Measurements from ENCODE around the gene NMT1. TPM values are rescaled to one million over a fixed set of nuclear protein-coding genes. Genes with fewer than 3 reads are reported as not detected.

The NMT1 gene
- total RNA-seq, 1 donor from 2014 or later, result 101 TPM

GRCh38 chr17:45136846-45137560 lies 75.9 kb downstream of the NMT1 start:
- Histone ChIP-seq H3K27ac (no peak overlapping the region), H2AFZ (replicated peaks) (no peak overlapping the region), H3K4me3 (no peak overlapping the region), H3K4me1 (peaks cover 18% of the 10 kb centered on the region), H3K4me2 (no peak overlapping the region), H3K79me2 (ENCODE audit: low read depth) (no peaks in the 10 kb centered on the region), H4K20me1 (ENCODE audit: low read depth) (no peaks in the 10 kb centered on the region), H3K9me3 (ENCODE audit: low read depth) (no peaks in the 10 kb centered on the region), H3K9ac (no peak overlapping the region), H3F3A (ENCODE audit: low read depth) (peaks cover 38% of the 10 kb centered on the region), H3K27me3 (no peaks in the 10 kb centered on the region), H3K36me3 (no peaks in the 10 kb centered on the region)
- Mint-ChIP-seq H3K27ac (no peak overlapping the region), H3K27me3 (ENCODE audit: insufficient read depth, low read depth) (peaks cover 4% of the 10 kb centered on the region), H3K4me1 (peaks cover 35% of the 10 kb centered on the region), H3K4me3 (peak overlapping the region; percentile 76), H3K36me3 (peaks cover 2% of the 10 kb centered on the region), H3K9me3 (peaks cover 4% of the 10 kb centered on the region)
- TF ChIP-seq EZH2phosphoT487 (IDR thresholded peaks at IDR 0.05) (no peak), CTCF (IDR thresholded peaks at IDR 0.05) (no peak), EZH2 (IDR thresholded peaks at IDR 0.05) (no peak)
- DNase-seq (ENCODE audit: low spot score), result no peak

- peaks cover 4% of the 10 kb centered on the region for H3K9me3 Mint-ChIP-seq
- no peak overlapping the region for H3K4me2 ChIP-seq
These were observed 76.6 kb downstream of the NMT1 start for GRCh38 chr17:45137561-45138305.

GRCh38 chr17:45138911-45139532 lies 77.9 kb downstream of the NMT1 start:
- no peaks in the 10 kb centered on the region for H3K36me3 ChIP-seq
- peak; percentile 71 for DNase-seq (ENCODE audit: low spot score)
- H3F3A ChIP-seq (ENCODE audit: low read depth), result peaks cover 41% of the 10 kb centered on the region

More at GRCh38 chr17:45137561-45138305, 76.6 kb downstream of the NMT1 start:
- TF ChIP-seq EZH2 (IDR thresholded peaks at IDR 0.05) (no peak), EZH2phosphoT487 (IDR thresholded peaks at IDR 0.05) (no peak), CTCF (IDR thresholded peaks at IDR 0.05) (no peak)
- H3K4me1 Mint-ChIP-seq, result peaks cover 36% of the 10 kb centered on the region
- no peaks in the 10 kb centered on the region for H3K36me3 ChIP-seq
- H3K27me3 ChIP-seq, result no peaks in the 10 kb centered on the region
- H3K27ac ChIP-seq, result no peak overlapping the region
- H3K27me3 Mint-ChIP-seq (ENCODE audit: insufficient read depth, low read depth), result peaks cover 6% of the 10 kb centered on the region
- peaks cover 38% of the 10 kb centered on the region for H3F3A ChIP-seq (ENCODE audit: low read depth)
- peaks cover 2% of the 10 kb centered on the region for H3K36me3 Mint-ChIP-seq
- H3K27ac Mint-ChIP-seq, result no peak overlapping the region
- no peaks in the 10 kb centered on the region for H3K79me2 ChIP-seq (ENCODE audit: low read depth)
- H4K20me1 ChIP-seq (ENCODE audit: low read depth), result no peaks in the 10 kb centered on the region
- no peak overlapping the region for H2AFZ ChIP-seq (replicated peaks)
- no peaks in the 10 kb centered on the region for H3K9me3 ChIP-seq (ENCODE audit: low read depth)
- H3K4me1 ChIP-seq, result peaks cover 18% of the 10 kb centered on the region
- no peak overlapping the region for H3K4me3 Mint-ChIP-seq
- no peak overlapping the region for H3K9ac ChIP-seq
- H3K4me3 ChIP-seq, result no peak overlapping the region
- peak; percentile 1 for DNase-seq (ENCODE audit: low spot score)

More at GRCh38 chr17:45138911-45139532, 77.9 kb downstream of the NMT1 start:
- H3K9ac ChIP-seq, result no peak overlapping the region
- no peak overlapping the region for H3K4me3 Mint-ChIP-seq
- TF ChIP-seq CTCF (IDR thresholded peaks at IDR 0.05), result no peak
- TF ChIP-seq EZH2phosphoT487 (IDR thresholded peaks at IDR 0.05), result no peak
- no peak overlapping the region for H3K27ac Mint-ChIP-seq
- H3K9me3 Mint-ChIP-seq, result peaks cover 4% of the 10 kb centered on the region
- H3K4me3 ChIP-seq, result no peak overlapping the region
- peaks cover 28% of the 10 kb centered on the region for H3K4me1 ChIP-seq
- no peaks in the 10 kb centered on the region for H3K27me3 ChIP-seq
- H4K20me1 ChIP-seq (ENCODE audit: low read depth), result no peaks in the 10 kb centered on the region
- peaks cover 45% of the 10 kb centered on the region for H3K4me1 Mint-ChIP-seq
- H3K27me3 Mint-ChIP-seq (ENCODE audit: insufficient read depth, low read depth), result peaks cover 9% of the 10 kb centered on the region
- no peaks in the 10 kb centered on the region for H3K36me3 Mint-ChIP-seq
- no peaks in the 10 kb centered on the region for H3K9me3 ChIP-seq (ENCODE audit: low read depth)
- peak overlapping the region; percentile 50 for H3K4me2 ChIP-seq
- no peaks in the 10 kb centered on the region for H3K79me2 ChIP-seq (ENCODE audit: low read depth)
- H2AFZ ChIP-seq (replicated peaks), result no peak overlapping the region
- no peak overlapping the region for H3K27ac ChIP-seq

Measured in neural progenitor cell (in vitro differentiated cells).